Vagina (tissue), 2 donors: ENCODE data around the gene CD151.

Source experiments
- POLR2AphosphoS5 ChIP-seq, 2 donors: sonication (generic); formaldehyde crosslinking; IDR thresholded peaks; one replicate each; pipeline ENCODE4 v1.9.0; 2017; ENCODE audit warnings: antibody characterized with exemption in 2 of 2, mild to moderate bottlenecking in 2 of 2, low read depth in 1 of 2; ENCODE audit not compliant: insufficient read depth in 1 of 2
- TF ChIP-seq, protein P1 (sequence below), 3 experiments: fragments of 450-650 bp in 2 of 3; fragments of 200-600 bp in 1 of 3; sonication (generic) in 1 of 3; IDR thresholded peaks; one replicate each; pipeline ENCODE4 v1.5.1; 2017 to 2019; ENCODE audit warnings: antibody characterized with exemption in 3 of 3, mild to moderate bottlenecking in 2 of 3, moderate library complexity in 2 of 3

DNA sequence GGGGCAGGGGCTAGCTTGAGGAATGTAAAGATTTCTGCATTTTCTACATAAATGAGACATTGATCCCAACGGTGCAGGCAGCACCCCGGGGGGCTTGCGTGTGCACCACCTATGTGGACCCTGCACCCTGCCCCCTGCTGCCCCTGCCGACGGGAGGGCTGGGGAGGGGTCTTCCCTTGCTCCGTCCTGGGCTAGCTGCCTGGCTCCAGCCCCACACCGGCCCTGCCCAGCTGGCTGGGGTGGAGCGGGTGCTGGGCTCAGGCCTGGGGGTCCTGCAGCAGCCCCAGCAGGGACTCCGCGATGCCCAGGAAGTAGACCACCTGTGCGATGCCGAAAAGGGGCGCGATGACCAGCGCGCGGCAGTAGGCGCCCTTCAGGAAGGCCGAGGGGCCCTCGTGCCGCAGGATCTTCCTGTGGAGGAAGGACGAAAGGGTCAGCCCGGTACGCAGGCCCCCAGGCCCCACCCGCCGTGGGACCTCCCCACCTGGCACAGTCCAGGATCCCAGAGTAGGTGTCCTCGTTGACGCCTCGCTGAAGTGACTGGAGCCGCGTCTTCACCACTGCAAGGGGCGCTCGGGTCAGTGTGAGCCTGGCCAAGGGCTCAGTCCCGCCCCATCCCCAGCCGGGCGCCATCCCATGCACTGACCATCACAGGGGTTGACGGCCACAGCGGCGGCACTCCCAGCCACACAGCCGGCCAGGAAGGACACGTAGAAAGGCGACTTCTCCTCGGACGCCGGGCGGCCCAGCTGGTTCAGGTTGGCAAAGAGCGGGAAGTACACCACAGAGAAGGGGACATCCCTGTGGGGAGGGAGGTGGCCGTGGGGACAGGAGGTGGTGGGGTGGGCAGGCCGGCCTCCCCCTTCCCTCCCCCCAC, 40.9 kb upstream of the CD151 start:
- TF ChIP-seq, protein P1, sequence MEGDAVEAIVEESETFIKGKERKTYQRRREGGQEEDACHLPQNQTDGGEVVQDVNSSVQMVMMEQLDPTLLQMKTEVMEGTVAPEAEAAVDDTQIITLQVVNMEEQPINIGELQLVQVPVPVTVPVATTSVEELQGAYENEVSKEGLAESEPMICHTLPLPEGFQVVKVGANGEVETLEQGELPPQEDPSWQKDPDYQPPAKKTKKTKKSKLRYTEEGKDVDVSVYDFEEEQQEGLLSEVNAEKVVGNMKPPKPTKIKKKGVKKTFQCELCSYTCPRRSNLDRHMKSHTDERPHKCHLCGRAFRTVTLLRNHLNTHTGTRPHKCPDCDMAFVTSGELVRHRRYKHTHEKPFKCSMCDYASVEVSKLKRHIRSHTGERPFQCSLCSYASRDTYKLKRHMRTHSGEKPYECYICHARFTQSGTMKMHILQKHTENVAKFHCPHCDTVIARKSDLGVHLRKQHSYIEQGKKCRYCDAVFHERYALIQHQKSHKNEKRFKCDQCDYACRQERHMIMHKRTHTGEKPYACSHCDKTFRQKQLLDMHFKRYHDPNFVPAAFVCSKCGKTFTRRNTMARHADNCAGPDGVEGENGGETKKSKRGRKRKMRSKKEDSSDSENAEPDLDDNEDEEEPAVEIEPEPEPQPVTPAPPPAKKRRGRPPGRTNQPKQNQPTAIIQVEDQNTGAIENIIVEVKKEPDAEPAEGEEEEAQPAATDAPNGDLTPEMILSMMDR (IDR thresholded peaks at IDR 0.05), result no peak
- TF ChIP-seq POLR2AphosphoS5 (IDR thresholded peaks at IDR 0.05; ENCODE audit: insufficient read depth in 1 of 2, low read depth in 1 of 2), result no peak
